Putamen (tissue), 1 donor: Measurements from ENCODE around the gene PNPO.
"Not testable (repeated sequence)": the region's sequence is repeated elsewhere in the genome, so short reads cannot be mapped to it uniquely, and the experiment has no call there.

Experiments
- DNase-seq: peaks from one replicate; pipeline ENCODE4 v3.0.0-alpha.2; 2016; ENCODE audit warnings: low spot score

The PNPO gene

DNA sequence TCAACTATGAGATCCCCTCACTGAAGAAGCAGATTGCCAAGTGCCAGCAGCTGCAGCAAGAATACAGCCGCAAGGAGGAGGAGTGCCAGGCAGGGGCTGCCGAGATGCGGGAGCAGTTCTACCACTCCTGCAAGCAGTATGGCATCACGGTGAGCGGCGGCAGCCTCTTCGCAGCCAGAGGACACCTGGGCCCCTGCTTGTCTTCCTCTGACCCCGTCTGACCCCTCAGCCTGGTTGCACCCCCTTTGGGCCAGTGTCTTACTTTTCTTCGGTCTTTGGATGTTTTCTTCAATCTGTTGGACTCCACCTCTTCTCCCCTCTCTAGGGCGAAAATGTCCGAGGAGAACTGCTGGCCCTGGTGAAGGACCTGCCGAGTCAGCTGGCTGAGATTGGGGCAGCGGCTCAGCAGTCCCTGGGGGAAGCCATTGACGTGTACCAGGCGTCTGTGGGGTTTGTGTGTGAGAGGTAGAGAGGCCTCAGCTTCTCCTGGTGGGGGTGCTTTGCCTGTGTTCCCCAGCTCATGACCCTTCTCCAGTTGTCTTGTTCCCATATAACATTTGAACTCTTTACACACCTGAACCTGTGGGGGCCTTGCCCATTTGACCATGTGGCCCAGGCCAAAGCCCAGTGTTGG is 33.9 kb downstream of the PNPO start:
- no peak for DNase-seq

GRCh38 chr17:47975823-47976205 is 34.4 kb downstream of the PNPO start:
- no peak for DNase-seq

- DNase-seq = no peak
These were observed 37.0 kb downstream of the PNPO start for GRCh38 chr17:47978324-47978723.

DNA sequence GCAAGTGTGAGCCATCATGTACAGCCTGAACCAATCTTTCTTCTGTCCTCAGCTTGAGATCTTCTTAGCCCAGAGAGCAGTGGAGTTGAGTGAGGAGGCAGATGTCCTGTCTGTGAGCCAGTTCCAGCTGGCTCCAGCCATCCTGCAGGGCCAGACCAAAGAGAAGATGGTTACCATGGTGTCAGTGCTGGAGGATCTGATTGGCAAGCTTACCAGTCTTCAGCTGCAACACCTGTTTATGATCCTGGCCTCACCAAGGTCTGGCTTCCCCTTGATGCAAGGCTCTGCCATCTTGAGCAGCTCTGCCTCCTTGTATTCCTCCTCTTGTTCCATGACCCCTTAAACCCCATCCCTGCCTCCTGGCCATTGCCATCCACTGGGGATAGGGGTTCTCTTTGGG is 39.2 kb downstream of the PNPO start:
- DNase-seq = no peak

DNA sequence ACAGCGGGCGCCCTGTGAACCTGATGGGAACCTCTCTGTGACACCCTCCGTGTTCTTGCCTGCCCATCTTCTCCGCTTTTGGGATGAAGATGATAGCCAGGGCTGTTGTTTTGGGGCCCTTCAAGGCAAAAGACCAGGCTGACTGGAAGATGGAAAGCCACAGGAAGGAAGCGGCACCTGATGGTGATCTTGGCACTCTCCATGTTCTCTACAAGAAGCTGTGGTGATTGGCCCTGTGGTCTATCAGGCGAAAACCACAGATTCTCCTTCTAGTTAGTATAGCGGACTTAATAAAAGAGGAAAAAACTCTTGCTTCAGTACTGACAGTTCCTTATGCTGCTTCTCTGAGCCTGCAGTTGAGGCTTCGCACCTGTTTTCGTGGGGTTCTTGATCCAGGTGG is 40.1 kb downstream of the PNPO start:
- DNase-seq = no peak

GRCh38 chr17:47982091-47982617 is 40.8 kb downstream of the PNPO start:
- DNase-seq = no peak

DNA sequence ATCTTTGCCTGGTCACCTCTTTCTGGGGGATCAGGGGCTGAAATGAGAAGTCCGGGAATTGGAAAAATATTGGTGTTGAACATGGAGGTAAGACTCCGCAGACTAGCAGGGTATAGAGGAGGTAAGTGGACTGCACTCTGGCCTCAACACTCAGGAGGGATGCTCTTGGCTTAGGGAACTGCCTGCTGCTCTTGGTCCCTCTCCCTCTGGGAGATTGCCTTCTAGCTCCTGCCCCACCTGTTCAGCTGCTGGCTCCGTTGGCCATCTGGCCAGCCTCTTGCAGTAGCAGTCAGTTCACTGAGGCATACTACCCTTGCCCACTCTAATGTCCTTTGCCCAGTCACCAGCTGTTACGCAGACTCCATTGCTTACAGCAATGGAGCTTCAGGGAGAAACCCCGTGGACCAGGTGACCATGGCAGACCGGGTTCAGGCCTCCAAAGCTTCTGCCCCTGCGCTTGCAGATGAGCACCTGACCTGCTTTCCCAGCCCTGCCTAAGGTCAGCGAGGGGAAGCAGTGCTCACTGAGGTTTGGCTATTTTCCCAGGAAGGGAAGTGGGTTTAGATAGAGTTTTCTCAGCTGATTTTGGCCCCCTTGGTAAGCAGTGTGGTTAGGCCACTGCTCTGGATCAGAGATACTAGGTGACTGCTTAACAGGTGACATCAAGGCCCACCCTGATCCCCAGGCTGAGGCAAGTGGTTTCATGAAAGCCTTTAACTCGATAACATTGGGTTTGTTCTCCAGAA is 41.4 kb downstream of the PNPO start:
- DNase-seq = no peak

DNA sequence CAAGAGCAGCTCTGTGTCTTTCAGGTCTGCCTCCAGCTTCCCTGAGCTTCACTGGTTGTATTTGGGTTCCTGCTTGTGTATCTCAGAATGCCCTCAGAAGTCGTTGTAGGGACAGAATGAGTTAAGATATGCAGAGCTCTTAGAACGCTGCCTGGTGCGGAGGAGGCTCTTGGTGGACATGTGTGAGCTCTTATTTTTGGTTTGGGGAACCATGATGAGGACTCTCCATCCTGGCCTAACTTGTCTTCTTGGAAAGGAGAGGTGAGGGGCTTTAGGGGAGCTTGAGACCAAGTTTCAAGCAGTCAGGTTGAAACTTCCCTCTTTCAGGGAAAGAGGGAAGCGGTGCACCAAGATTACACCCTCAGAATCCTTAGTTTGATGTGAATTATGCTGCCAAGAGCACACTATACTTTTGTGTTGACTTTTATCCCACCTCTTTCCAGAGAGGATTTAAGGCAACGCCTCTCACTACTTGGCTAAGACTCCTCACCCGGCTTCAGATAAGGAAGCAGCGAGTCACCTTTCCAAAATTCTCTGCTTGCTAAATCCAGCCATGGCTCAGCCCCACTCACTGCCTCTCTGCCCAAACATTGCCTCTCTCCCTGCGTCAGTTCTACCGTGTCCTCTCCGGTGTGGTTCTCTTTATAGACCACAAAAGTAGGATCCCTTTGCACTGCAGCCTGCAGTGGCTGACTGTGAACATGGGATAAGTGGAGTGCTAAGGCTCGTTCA is 42.3 kb downstream of the PNPO start:
- DNase-seq = no peak

DNA sequence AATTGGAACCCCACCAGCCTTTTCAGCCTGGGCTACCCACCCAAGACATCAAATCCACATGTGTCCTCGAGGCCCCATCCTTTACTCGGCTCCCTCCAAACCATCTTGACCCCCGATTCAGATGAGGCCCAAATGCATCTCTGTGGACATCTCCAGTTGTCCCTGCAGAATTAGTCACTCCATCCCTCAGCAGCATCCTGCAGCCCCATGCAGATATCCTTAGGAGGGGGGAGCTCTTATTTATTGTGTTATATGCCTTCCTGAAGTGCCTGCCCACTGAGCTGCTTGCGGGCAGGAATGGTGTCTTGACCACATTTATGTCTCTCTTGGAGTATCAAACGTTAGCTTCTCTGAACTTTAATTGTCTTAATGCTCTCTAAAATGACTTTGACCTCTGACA is 45.1 kb downstream of the PNPO start:
- DNase-seq = no peak

- no peak for DNase-seq
These were observed 46.0 kb downstream of the PNPO start for GRCh38 chr17:47987240-47987835.

- not testable (repeated sequence) for DNase-seq
These were observed 47.1 kb downstream of the PNPO start for GRCh38 chr17:47988445-47988844.

DNA sequence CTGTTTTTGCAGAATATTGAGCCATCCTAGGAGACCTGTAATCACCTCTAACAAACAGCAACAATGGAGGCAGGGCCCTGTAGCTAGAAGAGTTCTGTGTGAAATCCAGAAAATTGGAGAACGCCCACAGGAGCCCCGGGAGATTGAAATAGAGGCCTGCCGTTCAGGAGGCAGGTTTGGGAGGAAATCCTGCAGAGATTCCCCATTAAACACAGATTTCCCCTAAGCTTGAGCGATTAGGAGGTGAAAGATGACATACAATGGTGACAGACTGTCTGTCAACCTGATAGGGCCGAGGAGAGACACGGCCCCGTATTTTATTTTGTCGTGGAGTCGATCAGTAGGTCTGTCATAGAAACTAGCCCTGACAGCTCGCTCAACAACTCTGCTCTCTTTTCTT is 47.8 kb downstream of the PNPO start:
- no peak for DNase-seq

DNA sequence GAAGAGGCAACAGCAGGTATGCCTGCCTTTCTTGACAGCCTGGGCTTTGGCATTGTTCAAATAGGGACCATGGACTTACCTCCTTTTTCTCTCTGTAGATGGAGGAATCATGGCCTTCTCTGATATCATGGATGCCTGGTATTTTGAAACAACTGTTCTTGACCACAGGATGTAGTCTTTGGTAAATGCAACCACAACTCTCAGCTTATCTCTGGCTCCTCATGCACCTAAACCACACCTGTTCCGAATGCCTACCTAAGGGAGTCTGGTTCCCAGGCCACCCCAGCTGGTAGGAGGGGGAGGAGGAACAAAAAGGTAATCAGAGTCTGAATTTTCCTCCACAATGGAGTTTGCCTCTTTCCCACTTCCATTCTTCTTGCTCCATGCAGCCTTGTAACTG is 48.3 kb downstream of the PNPO start:
- no peak for DNase-seq

DNA sequence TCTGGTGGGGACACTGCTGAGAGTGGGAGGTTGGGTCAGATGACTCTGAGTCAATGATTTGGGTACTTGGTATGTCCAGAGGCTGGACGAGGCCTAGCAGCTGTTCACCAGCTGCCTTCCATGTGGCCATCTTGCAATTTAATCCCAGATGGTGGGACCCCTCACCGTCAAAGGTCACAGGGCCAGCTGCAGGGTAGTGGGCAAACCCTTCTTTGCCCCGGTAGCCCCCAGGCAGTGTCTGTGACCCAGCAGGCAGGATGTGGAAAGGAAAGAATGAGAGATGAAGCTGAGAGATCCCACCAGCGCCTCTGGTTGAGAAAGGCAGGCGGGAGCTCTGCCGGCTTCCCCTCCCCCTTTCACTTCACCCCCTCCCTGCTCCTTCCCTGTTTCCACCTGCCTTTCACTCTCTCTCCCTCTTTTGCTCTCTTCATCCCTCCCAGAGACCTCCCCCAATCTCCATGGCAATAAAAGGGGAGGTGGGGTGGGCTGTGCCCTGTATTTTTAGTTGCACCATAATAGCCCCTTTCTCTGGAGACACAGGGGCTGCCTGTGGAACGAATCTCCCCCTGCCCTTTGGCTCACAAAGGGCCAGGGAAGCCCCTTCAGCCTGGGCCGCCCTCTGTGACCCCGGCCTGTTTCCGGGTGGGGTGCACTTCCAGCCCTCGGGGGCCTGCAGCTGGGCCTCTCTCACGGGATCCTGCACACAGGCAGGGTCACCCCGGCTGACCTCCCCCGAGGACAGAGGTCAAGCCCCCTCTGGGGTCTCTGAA is 49.8 kb downstream of the PNPO start:
- DNase-seq = no peak

DNA sequence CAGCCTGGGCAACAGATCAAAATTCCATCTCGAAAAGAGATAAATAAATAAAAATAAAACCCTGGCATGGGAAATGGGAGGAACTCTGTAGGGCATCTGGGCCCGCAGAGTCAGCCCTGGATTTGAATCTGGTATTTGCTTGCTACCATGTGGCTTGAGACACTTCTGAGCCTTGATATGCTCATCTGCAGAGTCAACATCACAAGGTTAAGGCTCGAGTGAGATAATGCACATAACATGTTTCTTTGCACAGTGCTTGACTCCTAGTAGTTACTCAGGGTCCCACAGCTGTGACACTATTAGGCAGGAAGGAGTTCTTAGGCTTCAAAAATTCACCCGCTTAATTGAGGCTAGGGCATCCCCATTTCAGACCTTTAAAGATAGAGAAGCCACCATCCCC is 50.8 kb downstream of the PNPO start:
- no peak for DNase-seq

DNA sequence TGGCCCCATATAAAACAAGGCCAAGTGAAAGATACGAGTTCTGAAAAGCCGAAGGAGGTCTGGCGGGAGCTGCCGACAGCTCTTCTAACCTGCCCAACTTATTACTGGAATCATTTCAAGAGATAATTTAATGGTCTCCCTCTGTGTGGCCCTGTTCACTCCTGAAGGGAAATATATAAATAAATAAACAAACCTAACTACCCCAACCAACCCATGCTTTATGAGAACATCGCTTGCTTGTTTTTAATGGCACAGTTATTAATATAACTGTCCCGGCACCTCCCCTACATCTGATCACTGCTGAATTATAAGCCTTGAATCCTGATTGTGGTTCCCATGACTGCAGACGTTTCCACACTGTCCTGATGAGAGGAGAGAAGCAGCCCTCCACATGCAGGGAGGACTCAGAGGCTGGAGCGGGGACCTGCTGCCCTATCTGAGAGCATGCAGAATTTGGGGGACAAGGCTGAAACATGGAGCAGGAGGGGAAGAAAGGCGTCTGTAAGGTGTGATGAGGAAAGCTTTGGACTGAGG is 51.7 kb downstream of the PNPO start:
- DNase-seq = no peak

- no peak for DNase-seq
These were observed 52.6 kb downstream of the PNPO start for GRCh38 chr17:47993964-47994363.

GRCh38 chr17:47994724-47995123 is 53.4 kb downstream of the PNPO start:
- no peak for DNase-seq

GRCh38 chr17:47995241-47995935 is 54.0 kb downstream of the PNPO start:
- DNase-seq = no peak

GRCh38 chr17:47996201-47996600 is 54.8 kb downstream of the PNPO start:
- no peak for DNase-seq

- DNase-seq = no peak
These were observed 56.2 kb downstream of the PNPO start for GRCh38 chr17:47997586-47997985.
